ENCODE results near the gene SPINK9.
A peak's percentile ranks its signal among the peaks of the same experiment; 100 is the strongest.

Gene SPINK9

GRCh38 chr5:148372166-148372725, 36.9 kb downstream of the SPINK9 start:
- DNase-seq: no peak

- DNase-seq: no peak
Measured at GRCh38 chr5:148372893-148373292, 37.5 kb downstream of the SPINK9 start.

- peak; percentile 69 for DNase-seq
Measured at GRCh38 chr5:148374690-148375360, 39.5 kb downstream of the SPINK9 start.

GRCh38 chr5:148376198-148376597, 40.8 kb downstream of the SPINK9 start:
- no peak for DNase-seq

GRCh38 chr5:148378670-148379069, 43.3 kb downstream of the SPINK9 start:
- no peak for DNase-seq

GRCh38 chr5:148379340-148379739, 44.0 kb downstream of the SPINK9 start:
- DNase-seq: no peak

- no peak for DNase-seq
Measured at GRCh38 chr5:148381906-148382305, 46.5 kb downstream of the SPINK9 start.

GRCh38 chr5:148382961-148383360, 47.6 kb downstream of the SPINK9 start:
- DNase-seq: no peak

GRCh38 chr5:148383564-148384379, 48.4 kb downstream of the SPINK9 start, which contains the start of gene FBXO38:
Gene FBXO38, plus strand, starts transcription at chr5:148383958. Its CDS starts 10,819 bp downstream, at chr5:148394777.
- DNase-seq: peak; percentile 96

- DNase-seq: no peak
Measured at GRCh38 chr5:148384380-148384737, 49.0 kb downstream of the SPINK9 start.

- DNase-seq: no peak
Measured at GRCh38 chr5:148385094-148385493, 49.7 kb downstream of the SPINK9 start.

GRCh38 chr5:148386041-148386440, 50.7 kb downstream of the SPINK9 start:
- DNase-seq: peak; percentile 23

GRCh38 chr5:148387325-148387724, 52.0 kb downstream of the SPINK9 start:
- DNase-seq: peak; percentile 91

- DNase-seq: no peak
Measured at GRCh38 chr5:148388696-148389095, 53.3 kb downstream of the SPINK9 start.

Measured in HCEC 1CT (cell line).